KOPT-K1 (cell line): ENCODE measurements around the gene CDC14B.
"Not testable (repeated sequence)": the region's sequence is repeated elsewhere in the genome, so short reads cannot be mapped to it uniquely, and the experiment has no call there.

Experiments used
- H3K27ac ChIP-seq: fragments of 200-600 bp; sonication (generic); 2 replicates; pipeline ENCODE4 v1.5.1; 2016; ENCODE audit warnings: antibody characterized with exemption, mild to moderate bottlenecking, low read depth, low read length; ENCODE audit not compliant: poor library complexity, severe bottlenecking
- H3K36me3 ChIP-seq: fragments of 200-600 bp; sonication (generic); 2 replicates; pipeline ENCODE4 v1.5.1; 2017; ENCODE audit warnings: antibody characterized with exemption, mild to moderate bottlenecking, low read length, moderate library complexity; ENCODE audit not compliant: insufficient read depth
- H3K9me3 ChIP-seq: fragments of 200-600 bp; sonication (generic); 2 replicates; pipeline ENCODE4 v1.5.1; 2017; ENCODE audit warnings: antibody characterized with exemption, low read length, mild to moderate bottlenecking; ENCODE audit not compliant: insufficient read depth, poor library complexity, severe bottlenecking

Gene CDC14B

GRCh38 chr9:96612966-96613589, 6.6 kb downstream of the CDC14B start:
- no peaks in the 10 kb centered on the region for H3K36me3 ChIP-seq
- H3K27ac ChIP-seq: no peak overlapping the region
- H3K9me3 ChIP-seq: no peaks in the 10 kb centered on the region

DNA sequence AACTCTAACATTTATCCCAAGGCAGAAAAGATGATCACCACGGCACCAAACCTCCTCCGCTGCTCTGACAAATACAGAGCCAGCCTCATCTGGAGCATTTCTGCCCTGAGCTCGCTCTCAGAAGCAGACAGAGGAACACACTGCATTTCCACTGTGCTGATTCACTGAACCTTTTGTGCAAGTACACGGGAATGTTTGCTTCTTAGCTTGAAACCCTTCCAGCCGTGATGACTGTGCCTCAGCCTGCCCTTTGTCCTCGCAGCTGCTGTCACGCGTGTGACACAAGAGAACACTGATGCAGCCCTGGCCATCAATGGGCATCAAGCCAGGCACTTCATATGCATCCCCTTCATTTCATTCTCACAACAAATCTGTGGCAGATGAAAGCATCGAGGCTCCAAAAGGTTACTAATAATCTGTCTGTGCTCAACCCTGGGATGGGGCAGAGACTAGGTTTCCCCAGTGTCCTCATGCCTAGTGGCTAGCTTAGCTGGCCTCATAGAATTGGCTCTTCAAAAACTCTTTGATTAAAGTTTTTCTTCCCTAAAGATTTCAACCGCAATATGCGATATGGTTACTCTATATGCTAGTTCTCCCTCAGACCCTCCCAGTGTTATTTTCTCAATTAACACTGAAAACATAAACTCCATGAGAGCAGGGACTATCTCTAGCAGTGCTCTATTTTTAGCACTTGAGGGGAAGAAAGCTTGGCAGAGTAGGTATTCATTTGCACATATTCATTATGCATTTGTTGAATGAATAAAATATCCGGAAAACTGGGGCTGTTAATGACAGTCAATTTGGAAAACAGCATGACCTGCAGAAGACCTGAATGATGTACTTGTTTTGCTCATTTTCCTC, 7.3 kb downstream of the CDC14B start:
- Histone ChIP-seq H3K27ac (no peak overlapping the region), H3K9me3 (no peaks in the 10 kb centered on the region), H3K36me3 (no peaks in the 10 kb centered on the region)

GRCh38 chr9:96611302-96611701, 8.3 kb downstream of the CDC14B start:
- H3K27ac ChIP-seq: no peak overlapping the region

DNA sequence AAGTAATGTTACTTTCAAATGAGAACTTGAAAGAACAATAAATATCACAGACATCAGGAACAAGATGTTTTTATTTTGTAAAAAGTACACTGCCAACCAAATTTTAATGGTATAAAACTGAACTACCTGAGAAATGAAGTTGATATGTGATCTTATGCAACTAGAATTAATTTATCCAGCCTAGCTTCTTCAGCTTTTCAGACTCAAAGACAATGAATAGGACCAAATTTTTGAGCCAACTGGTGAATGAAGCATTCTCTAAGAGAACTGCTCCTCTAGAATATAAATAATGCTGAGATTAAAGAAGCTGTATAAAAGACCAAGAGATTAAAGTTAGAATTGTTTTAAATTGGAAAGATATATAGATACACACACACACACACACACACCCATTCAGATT, 9.9 kb downstream of the CDC14B start:
- Histone ChIP-seq H3K27ac (no peak overlapping the region), H3K9me3 (no peaks in the 10 kb centered on the region), H3K36me3 (no peaks in the 10 kb centered on the region)

More at GRCh38 chr9:96611302-96611701, 8.3 kb downstream of the CDC14B start:
- no peaks in the 10 kb centered on the region for H3K36me3 ChIP-seq
- no peaks in the 10 kb centered on the region for H3K9me3 ChIP-seq

- no peak overlapping the region for H3K27ac ChIP-seq
- no peaks in the 10 kb centered on the region for H3K9me3 ChIP-seq
- H3K36me3 ChIP-seq: no peaks in the 10 kb centered on the region
Observed at GRCh38 chr9:96607971-96608370, 11.7 kb downstream of the CDC14B start.

GRCh38 chr9:96605328-96605727, 14.3 kb downstream of the CDC14B start:
- H3K27ac ChIP-seq: no peak overlapping the region
- no peaks in the 10 kb centered on the region for H3K36me3 ChIP-seq
- no peaks in the 10 kb centered on the region for H3K9me3 ChIP-seq

DNA sequence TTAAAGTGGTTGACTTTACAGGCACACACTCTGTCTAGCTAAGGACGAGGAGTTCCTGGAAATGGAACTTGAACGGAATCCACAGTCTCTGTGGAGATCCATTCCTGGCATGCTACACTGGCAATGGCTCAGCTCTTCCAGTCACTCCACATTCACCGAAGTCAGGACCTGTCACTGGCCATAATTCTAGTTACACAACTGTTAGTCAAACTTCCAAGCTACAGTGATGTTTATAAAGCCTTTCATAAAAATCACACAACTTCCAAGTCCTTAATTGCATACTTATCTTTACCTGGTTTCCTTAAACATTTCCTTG, 15.7 kb downstream of the CDC14B start:
- Histone ChIP-seq H3K9me3 (no peaks in the 10 kb centered on the region), H3K36me3 (no peaks in the 10 kb centered on the region), H3K27ac (no peak overlapping the region)

DNA sequence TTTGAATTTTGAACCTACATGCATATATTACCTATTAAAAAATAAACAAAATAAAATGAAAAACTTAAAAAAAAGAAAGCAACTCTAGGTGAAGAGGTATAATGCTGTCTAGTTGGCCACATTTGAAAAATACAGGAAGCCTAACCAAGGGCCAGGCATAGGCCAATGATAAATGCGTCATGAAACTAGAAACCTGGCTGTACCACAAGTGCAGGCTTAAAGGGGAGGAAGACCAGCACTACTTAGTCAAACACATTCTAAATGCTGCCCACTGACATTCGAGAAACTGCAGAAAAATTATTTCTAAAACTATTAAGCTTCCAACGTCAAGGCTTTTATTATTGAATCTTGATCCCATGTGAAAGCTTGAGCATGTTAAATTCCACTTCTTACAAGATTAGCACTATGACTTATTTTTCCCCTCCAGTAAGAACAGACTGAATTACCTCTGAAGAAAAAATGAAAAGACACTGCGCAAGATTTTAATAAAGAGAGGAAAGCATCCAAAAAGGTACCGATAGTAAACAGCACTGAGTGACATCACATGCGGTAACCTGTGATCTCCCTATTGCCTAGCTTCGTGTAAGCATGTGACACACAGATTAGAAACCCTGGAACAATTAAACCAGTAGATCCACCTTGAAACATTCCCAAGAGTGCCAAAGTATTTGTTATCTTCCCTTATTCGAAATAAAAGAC, 16.2 kb downstream of the CDC14B start:
- Histone ChIP-seq H3K36me3 (no peaks in the 10 kb centered on the region), H3K27ac (no peak overlapping the region), H3K9me3 (no peaks in the 10 kb centered on the region)

- Histone ChIP-seq H3K36me3 (no peaks in the 10 kb centered on the region), H3K9me3 (no peaks in the 10 kb centered on the region), H3K27ac (no peak overlapping the region)
Observed at GRCh38 chr9:96599298-96599697, 20.3 kb downstream of the CDC14B start.

DNA sequence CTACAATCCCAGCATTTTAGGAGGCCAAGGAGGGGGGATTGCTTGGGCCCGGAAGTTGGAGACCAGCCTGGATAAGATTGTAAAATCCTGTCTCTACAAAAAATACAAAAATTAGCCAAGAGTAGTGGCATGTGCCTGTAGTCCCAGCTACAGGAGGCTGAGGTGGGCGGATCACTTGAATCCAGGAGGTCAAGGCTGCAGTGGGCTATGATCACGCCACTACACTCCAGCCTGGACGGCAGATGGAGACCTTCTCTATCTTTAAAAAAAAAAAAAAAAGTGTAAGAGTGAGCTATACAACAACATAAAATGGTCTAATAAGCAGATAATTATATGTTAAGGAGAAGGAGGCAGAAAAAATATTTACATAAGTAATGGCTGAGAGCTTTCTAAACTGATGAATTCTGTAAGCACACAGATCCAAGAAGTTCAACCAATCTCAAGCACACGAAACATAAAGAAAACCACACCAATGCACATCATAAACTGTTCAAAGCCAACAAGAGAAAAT, 23.0 kb downstream of the CDC14B start:
- H3K36me3 ChIP-seq: no peaks in the 10 kb centered on the region
- H3K9me3 ChIP-seq: no peaks in the 10 kb centered on the region
- H3K27ac ChIP-seq: no peak overlapping the region

DNA sequence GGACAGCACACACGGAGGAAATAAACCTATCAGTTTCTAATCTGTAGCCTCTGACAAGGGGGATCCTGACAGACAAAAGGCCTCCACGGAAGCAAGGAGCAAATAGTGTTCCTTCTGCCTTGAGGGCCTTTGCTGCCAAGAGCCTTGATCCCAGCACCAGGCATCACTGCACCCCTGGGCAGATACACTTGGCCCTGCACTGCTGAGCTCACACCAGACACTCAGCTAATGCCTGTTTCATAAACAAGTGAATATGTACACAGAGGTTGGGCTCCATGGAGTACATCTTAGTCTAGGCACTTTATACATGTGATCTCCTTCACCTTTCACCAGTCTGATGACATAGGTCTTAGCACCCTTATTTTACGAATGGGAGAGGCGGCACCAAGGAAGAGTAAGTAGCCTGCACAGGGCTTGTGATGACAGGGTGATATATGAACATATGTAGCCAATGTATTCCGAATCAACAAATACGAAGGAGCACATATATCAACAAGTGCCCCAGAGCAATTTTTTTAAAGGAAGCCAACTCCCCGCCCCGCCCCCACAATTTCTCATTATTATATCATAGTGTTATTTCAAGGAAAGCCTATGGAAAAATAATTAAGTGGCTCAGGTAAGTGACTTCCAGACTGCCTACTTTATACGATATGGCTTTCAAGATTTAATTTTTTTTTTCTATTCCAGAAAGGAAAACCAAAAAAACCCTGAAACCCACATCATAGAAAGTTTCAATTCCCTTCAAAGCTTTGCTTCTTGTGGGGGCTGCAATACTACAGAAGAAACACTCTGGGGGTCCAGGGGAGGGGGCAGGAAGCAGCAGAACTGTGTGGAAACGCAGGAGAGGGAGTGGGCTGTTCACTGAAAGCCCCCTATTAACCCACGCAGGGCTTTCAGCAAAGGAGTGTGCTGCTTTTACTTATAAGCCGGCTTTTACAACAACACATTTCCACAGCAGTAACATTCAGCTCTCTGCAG, 32.0 kb downstream of the CDC14B start:
- H3K36me3 ChIP-seq: no peaks in the 10 kb centered on the region
- H3K9me3 ChIP-seq: no peaks in the 10 kb centered on the region
- no peak overlapping the region for H3K27ac ChIP-seq

- H3K36me3 ChIP-seq: no peaks in the 10 kb centered on the region
- no peaks in the 10 kb centered on the region for H3K9me3 ChIP-seq
- H3K27ac ChIP-seq: no peak overlapping the region
Observed at GRCh38 chr9:96585426-96585825, 34.2 kb downstream of the CDC14B start.

- H3K27ac ChIP-seq, H3K36me3 ChIP-seq, H3K9me3 ChIP-seq: not testable (repeated sequence)
Observed at GRCh38 chr9:96582199-96582598, 37.4 kb downstream of the CDC14B start.

GRCh38 chr9:96581786-96582185, 37.9 kb downstream of the CDC14B start:
- Histone ChIP-seq H3K9me3 (no peaks in the 10 kb centered on the region), H3K27ac (no peak overlapping the region), H3K36me3 (no peaks in the 10 kb centered on the region)
